Stimulated activated CD8-positive, alpha-beta memory T cell treated with anti-CD3 and anti-CD28 coated beads, Interleukin-7, amount 100 ng/mL, for 48 hours (primary cell): ENCODE results near the gene MLLT11.
A peak's percentile ranks its signal among the peaks of the same experiment; 100 is the strongest.

Experiments
- DNase-seq, 2 donors: peaks; one replicate each; pipeline ENCODE4 v3.0.0-alpha.2; 2020; ENCODE audit warnings: low read depth in 1 of 2; ENCODE audit errors: extremely low read depth in 1 of 2

Gene MLLT11

GRCh38 chr1:151060007-151060656, at the start of gene MLLT11:
Gene MLLT11, plus strand, starts transcription at chr1:151060397. Its CDS starts 6,828 bp downstream, at chr1:151067225.
- DNase-seq, result no peak

- no peak for DNase-seq
Measured at GRCh38 chr1:151011154-151011850, 48.9 kb upstream of the MLLT11 start.

- no peak for DNase-seq
Measured at GRCh38 chr1:151012684-151013471, 47.3 kb upstream of the MLLT11 start.

- no peak for DNase-seq
Measured at GRCh38 chr1:151013518-151013917, 46.7 kb upstream of the MLLT11 start.

- DNase-seq, result peak in 1 of 2 donors; percentile 76
Measured at GRCh38 chr1:151024540-151025146, 35.6 kb upstream of the MLLT11 start.

- no peak for DNase-seq
Measured at GRCh38 chr1:151026460-151026859, 33.7 kb upstream of the MLLT11 start.

GRCh38 chr1:151032164-151032563, 28.0 kb upstream of the MLLT11 start:
- no peak for DNase-seq

- no peak for DNase-seq
Measured at GRCh38 chr1:151035167-151035566, 25.0 kb upstream of the MLLT11 start.

GRCh38 chr1:151036356-151036755, 23.8 kb upstream of the MLLT11 start, which contains the start of gene BNIPL:
Gene BNIPL, plus strand, starts transcription at chr1:151036586. Its CDS starts 140 bp downstream, at chr1:151036726.
- no peak for DNase-seq

GRCh38 chr1:151037032-151037431, 23.2 kb upstream of the MLLT11 start:
- no peak for DNase-seq

GRCh38 chr1:151039521-151039920, 20.7 kb upstream of the MLLT11 start:
- no peak for DNase-seq

GRCh38 chr1:151043163-151043562, 17.0 kb upstream of the MLLT11 start:
- DNase-seq, result no peak

- DNase-seq, result peak in 1 of 2 donors; percentile 38
Measured at GRCh38 chr1:151047591-151047924, 12.6 kb upstream of the MLLT11 start, which contains the start of gene C1orf56. Gene C1orf56, plus strand, starts transcription at chr1:151047751. Its CDS starts 97 bp downstream, at chr1:151047848.

GRCh38 chr1:151047925-151048644, 12.1 kb upstream of the MLLT11 start:
- DNase-seq, result peak in 1 of 2 donors; percentile 48

- no peak for DNase-seq
Measured at GRCh38 chr1:151048645-151049032, 11.6 kb upstream of the MLLT11 start.

- no peak for DNase-seq
Measured at GRCh38 chr1:151049458-151049857, 10.7 kb upstream of the MLLT11 start.

GRCh38 chr1:151050051-151050688, 10.0 kb upstream of the MLLT11 start:
- DNase-seq, result no peak

GRCh38 chr1:151051356-151052009, 8.7 kb upstream of the MLLT11 start:
- no peak for DNase-seq

- no peak for DNase-seq
Measured at GRCh38 chr1:151054971-151055547, 5.1 kb upstream of the MLLT11 start.
